K562 (cell line): ENCODE measurements around the gene RNF151. TPM values are rescaled to one million over a fixed set of nuclear protein-coding genes. Genes with fewer than 3 reads are reported as not detected.

Source experiments
- BCL6 ChIP-seq: fragments of 250-450 bp; sonication (Bioruptor Pico); IDR thresholded peaks from 2 replicates; pipeline ENCODE4 v1.4.0; 2020
- HNRNPH1 ChIP-seq: fragments of 200-400 bp; formaldehyde crosslinking; optimal IDR thresholded peaks from 2 replicates; pipeline ENCODE3; 2017; ENCODE audit warnings: low read depth, mild to moderate bottlenecking, low read length, moderate library complexity
- HNRNPL ChIP-seq: fragments of 200-400 bp; formaldehyde crosslinking; IDR thresholded peaks from 2 replicates; pipeline ENCODE4 v1.6.1; 2017; ENCODE audit warnings: low read depth, mild to moderate bottlenecking, low read length
- MAZ ChIP-seq, 2 experiments: fragments of 450-650 bp in 1 of 2; sonication (generic) in 1 of 2; formaldehyde crosslinking; IDR thresholded peaks in 1 of 2; conservative IDR thresholded peaks in 1 of 2; 2 replicates each; pipeline versions ENCODE4 v1.4.0 to v1.5.0; 2020; ENCODE audit warnings: mild to moderate bottlenecking in 1 of 2, missing genetic modification reagents in 1 of 2
- MBD2 ChIP-seq: sonication (generic); IDR thresholded peaks from 2 replicates; pipeline ENCODE4 v1.6.1; 2016; ENCODE audit warnings: low read depth, borderline replicate concordance
- MCM5 ChIP-seq: fragments of 450-650 bp; IDR thresholded peaks from 2 replicates; pipeline ENCODE4 v1.6.1; 2016; ENCODE audit warnings: low read depth
- NUFIP1 ChIP-seq: fragments of 450-650 bp; IDR thresholded peaks from 2 replicates; pipeline ENCODE4 v1.6.1; 2018; ENCODE audit not compliant: partially characterized antibody
- RBM14 ChIP-seq: fragments of 200-400 bp; formaldehyde crosslinking; IDR thresholded peaks from 2 replicates; pipeline ENCODE4 v1.6.1; 2018; ENCODE audit warnings: low read depth, mild to moderate bottlenecking, low read length, moderate library complexity, borderline replicate concordance; ENCODE audit not compliant: insufficient read depth
- TCFL5 ChIP-seq: fragments of 250-450 bp; sonication (Bioruptor Pico); conservative IDR thresholded peaks from 2 replicates; pipeline ENCODE4 v1.6.1; 2021; ENCODE audit warnings: mild to moderate bottlenecking, moderate library complexity, matching md5 sums
- TGIF2 ChIP-seq: sonication (generic); formaldehyde crosslinking; IDR thresholded peaks from 2 replicates; pipeline ENCODE4 v1.8.1; 2022; ENCODE audit warnings: mild to moderate bottlenecking, missing genetic modification reagents, moderate library complexity
- ZBTB17 ChIP-seq: fragments of 450-650 bp; formaldehyde crosslinking; IDR thresholded peaks from 2 replicates; pipeline ENCODE4 v1.4.0; 2020; ENCODE audit warnings: mild to moderate bottlenecking
- ZNF146 ChIP-seq: IDR thresholded peaks from one replicate; pipeline ENCODE4 v1.6.1; 2018; ENCODE audit warnings: missing compliant biosample characterization; ENCODE audit not compliant: unreplicated experiment
- polyA plus RNA-seq, 8 experiments: library from polyadenylated mRNA; depleted of rRNA in 4 of 8; stranded (reverse) in 5 of 8; unstranded in 3 of 8; fragments of >200 nt; fragmentation: Nextera tagmentation in 2 of 8; fragmentation: Illumina TruSeq in 1 of 8; extraction: Ambion mirVana in 2 of 8; extraction: Trizol in 1 of 8; gene quantifications; 2 replicates each; pipeline versions ENCODE4 v1.2.1 to v1.2.3, GENCODE V29; 2011 to 2014; ENCODE audit warnings: inconsistent platforms in 1 of 8, missing spikeins in 1 of 8
- total RNA-seq, 7 experiments: library from RNA; depleted of rRNA in 6 of 7; stranded (reverse); fragments of >200 nt in 6 of 7; fragmentation: Illumina TruSeq in 2 of 7; extraction: Trizol in 2 of 7; gene quantifications; 2 replicates each; pipeline versions ENCODE4 v1.2.1 to v1.2.3, GENCODE V29; 2011 to 2021; ENCODE audit warnings: low replicate concordance in 1 of 7
- TF ChIP-seq, protein P1 (sequence below): fragments of 450-650 bp; IDR thresholded peaks from 2 replicates; pipeline ENCODE4 v1.6.1; 2016; ENCODE audit warnings: mild to moderate bottlenecking
- TF ChIP-seq, protein P2 (sequence below): sonication (generic); formaldehyde crosslinking; IDR thresholded peaks from 2 replicates; pipeline ENCODE4 v1.8.0; 2022; ENCODE audit warnings: mild to moderate bottlenecking, low read depth, missing genetic modification reagents
- TF ChIP-seq, protein P3 (sequence below), 2 experiments: IDR thresholded peaks in 1 of 2; conservative IDR thresholded peaks in 1 of 2; 2 replicates each; pipeline ENCODE4 v1.6.1; 2016; ENCODE audit warnings: low read depth in 2 of 2, mild to moderate bottlenecking in 1 of 2, missing compliant biosample characterization in 1 of 2, missing genetic modification characterization in 1 of 2, moderate library complexity in 1 of 2
- TF ChIP-seq, protein P4 (sequence below): sonication (generic); formaldehyde crosslinking; IDR thresholded peaks from 2 replicates; pipeline ENCODE4 v1.8.0; 2023; ENCODE audit warnings: mild to moderate bottlenecking, missing genetic modification reagents
- TF ChIP-seq, protein P5 (sequence below): sonication (generic); formaldehyde crosslinking; IDR thresholded peaks from 2 replicates; pipeline ENCODE4 v1.9.0; 2022; ENCODE audit warnings: mild to moderate bottlenecking, missing genetic modification reagents
- TF ChIP-seq, protein P6 (sequence below): fragments of 450-650 bp; IDR thresholded peaks from 2 replicates; pipeline ENCODE4 v1.6.1; 2017; ENCODE audit warnings: mild to moderate bottlenecking, moderate library complexity

RNF151 gene
- total and polyA plus RNA-seq, 9 of the 15 experiments (the other 6 are each of a cell fraction or from before 2014, with no cell fraction given): not detected

DNA sequence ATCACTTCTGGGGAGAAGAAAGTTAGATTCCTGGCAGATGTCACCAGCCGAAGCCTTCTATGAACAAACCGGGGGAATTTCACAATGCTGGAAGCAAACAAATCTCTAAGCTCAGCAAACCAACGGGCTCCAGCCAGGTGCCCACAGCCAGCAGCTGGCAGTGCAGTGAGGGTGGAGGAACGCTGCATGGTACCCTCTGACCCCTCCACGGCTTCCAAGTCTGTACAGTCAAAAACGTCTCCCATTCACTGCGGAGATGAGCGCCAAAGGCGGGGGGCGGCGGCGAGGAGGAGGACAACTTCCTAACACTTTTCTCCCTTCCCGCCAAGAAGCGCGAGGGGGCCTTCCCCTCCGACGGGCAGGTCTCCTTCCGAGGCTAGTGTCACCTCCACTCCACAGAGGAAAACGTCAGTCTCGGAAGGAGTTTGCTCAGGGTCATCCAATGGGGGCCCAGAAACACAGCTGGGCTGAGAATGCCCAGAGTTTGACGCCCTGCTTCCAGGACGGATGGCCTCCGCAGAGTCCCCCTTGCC is 42.0 kb downstream of the RNF151 start (continued):
- TF ChIP-seq TGIF2 (no peak), MBD2 (no peak), ZNF146 (no peak), ZBTB17 (CRISPR knock-in tag) (no peak), BCL6 (no peak), RBM14 (no peak), NUFIP1 (no peak), TCFL5 (CRISPR knock-in tag) (no peak), HNRNPL (no peak), MAZ (CRISPR knock-in tag; conservative IDR thresholded peaks at IDR 0.05 in 1 of 2, IDR thresholded peaks at IDR 0.05 in 1 of 2) (peak in 1 of 2 experiments; percentile 49; a peak in 1 of 4 replicates), HNRNPH1 (no peak), MCM5 (no peak)
- TF ChIP-seq, protein P1, sequence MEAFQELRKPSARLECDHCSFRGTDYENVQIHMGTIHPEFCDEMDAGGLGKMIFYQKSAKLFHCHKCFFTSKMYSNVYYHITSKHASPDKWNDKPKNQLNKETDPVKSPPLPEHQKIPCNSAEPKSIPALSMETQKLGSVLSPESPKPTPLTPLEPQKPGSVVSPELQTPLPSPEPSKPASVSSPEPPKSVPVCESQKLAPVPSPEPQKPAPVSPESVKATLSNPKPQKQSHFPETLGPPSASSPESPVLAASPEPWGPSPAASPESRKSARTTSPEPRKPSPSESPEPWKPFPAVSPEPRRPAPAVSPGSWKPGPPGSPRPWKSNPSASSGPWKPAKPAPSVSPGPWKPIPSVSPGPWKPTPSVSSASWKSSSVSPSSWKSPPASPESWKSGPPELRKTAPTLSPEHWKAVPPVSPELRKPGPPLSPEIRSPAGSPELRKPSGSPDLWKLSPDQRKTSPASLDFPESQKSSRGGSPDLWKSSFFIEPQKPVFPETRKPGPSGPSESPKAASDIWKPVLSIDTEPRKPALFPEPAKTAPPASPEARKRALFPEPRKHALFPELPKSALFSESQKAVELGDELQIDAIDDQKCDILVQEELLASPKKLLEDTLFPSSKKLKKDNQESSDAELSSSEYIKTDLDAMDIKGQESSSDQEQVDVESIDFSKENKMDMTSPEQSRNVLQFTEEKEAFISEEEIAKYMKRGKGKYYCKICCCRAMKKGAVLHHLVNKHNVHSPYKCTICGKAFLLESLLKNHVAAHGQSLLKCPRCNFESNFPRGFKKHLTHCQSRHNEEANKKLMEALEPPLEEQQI: no peak
- TF ChIP-seq, protein P2, sequence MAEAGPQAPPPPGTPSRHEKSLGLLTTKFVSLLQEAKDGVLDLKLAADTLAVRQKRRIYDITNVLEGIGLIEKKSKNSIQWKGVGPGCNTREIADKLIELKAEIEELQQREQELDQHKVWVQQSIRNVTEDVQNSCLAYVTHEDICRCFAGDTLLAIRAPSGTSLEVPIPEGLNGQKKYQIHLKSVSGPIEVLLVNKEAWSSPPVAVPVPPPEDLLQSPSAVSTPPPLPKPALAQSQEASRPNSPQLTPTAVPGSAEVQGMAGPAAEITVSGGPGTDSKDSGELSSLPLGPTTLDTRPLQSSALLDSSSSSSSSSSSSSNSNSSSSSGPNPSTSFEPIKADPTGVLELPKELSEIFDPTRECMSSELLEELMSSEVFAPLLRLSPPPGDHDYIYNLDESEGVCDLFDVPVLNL (CRISPR knock-in tag): 0 out of 2 replicates have a peak, but pooled peaks have one; percentile 34
- TF ChIP-seq, protein P3, sequence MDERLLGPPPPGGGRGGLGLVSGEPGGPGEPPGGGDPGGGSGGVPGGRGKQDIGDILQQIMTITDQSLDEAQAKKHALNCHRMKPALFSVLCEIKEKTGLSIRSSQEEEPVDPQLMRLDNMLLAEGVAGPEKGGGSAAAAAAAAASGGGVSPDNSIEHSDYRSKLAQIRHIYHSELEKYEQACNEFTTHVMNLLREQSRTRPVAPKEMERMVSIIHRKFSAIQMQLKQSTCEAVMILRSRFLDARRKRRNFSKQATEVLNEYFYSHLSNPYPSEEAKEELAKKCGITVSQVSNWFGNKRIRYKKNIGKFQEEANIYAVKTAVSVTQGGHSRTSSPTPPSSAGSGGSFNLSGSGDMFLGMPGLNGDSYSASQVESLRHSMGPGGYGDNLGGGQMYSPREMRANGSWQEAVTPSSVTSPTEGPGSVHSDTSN (CRISPR knock-in tag; IDR thresholded peaks at IDR 0.05; ENCODE audit: low read depth): no peak
- TF ChIP-seq, protein P3 (tag; conservative IDR thresholded peaks at IDR 0.05; ENCODE audit: low read depth): no peak
- TF ChIP-seq, protein P4, sequence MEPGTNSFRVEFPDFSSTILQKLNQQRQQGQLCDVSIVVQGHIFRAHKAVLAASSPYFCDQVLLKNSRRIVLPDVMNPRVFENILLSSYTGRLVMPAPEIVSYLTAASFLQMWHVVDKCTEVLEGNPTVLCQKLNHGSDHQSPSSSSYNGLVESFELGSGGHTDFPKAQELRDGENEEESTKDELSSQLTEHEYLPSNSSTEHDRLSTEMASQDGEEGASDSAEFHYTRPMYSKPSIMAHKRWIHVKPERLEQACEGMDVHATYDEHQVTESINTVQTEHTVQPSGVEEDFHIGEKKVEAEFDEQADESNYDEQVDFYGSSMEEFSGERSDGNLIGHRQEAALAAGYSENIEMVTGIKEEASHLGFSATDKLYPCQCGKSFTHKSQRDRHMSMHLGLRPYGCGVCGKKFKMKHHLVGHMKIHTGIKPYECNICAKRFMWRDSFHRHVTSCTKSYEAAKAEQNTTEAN: peak; percentile 73; the same call in 1 of the 2 replicates
- TF ChIP-seq, protein P5, sequence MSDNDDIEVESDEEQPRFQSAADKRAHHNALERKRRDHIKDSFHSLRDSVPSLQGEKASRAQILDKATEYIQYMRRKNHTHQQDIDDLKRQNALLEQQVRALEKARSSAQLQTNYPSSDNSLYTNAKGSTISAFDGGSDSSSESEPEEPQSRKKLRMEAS (CRISPR knock-in tag): peak; percentile 85
- TF ChIP-seq, protein P6, sequence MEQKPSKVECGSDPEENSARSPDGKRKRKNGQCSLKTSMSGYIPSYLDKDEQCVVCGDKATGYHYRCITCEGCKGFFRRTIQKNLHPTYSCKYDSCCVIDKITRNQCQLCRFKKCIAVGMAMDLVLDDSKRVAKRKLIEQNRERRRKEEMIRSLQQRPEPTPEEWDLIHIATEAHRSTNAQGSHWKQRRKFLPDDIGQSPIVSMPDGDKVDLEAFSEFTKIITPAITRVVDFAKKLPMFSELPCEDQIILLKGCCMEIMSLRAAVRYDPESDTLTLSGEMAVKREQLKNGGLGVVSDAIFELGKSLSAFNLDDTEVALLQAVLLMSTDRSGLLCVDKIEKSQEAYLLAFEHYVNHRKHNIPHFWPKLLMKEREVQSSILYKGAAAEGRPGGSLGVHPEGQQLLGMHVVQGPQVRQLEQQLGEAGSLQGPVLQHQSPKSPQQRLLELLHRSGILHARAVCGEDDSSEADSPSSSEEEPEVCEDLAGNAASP: no peak
